Measurements from ENCODE around the gene DBP.
A peak's percentile ranks its signal among the peaks of the same experiment; 100 is the strongest.
"Not testable (repeated sequence)": the region's sequence is repeated elsewhere in the genome, so short reads cannot be mapped to it uniquely, and the experiment has no call there.

DBP gene

GRCh38 chr19:48665786-48666185 is 28.6 kb upstream of the DBP start:
- no peak for DNase-seq (ENCODE audit: low read depth in 2 of 2)

GRCh38 chr19:48664476-48664875 is 27.3 kb upstream of the DBP start:
- DNase-seq (ENCODE audit: low read depth in 2 of 2), result no peak

DNA sequence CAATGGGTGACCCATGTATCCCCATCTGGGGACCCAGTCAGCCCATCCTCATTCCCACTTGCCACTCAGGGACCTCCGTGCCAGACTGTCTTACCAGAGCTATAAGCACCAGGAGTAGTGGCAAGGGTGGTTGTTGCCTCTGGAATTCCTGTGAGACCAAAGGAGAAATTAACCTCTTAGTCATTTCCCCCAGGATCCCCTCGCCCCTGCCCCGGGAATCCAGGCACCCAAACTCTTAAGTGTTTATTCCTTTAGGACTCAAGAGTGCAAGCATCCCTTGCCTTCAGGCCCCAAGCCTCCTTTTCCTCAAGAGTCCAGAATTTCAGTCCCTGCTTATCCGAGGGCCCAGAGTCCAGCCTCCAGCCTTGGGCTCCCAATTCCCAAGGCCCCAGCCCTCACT is 26.5 kb upstream of the DBP start:
- no peak for DNase-seq (ENCODE audit: low read depth in 2 of 2)

- DNase-seq (ENCODE audit: low read depth in 2 of 2), result no peak
Measured at GRCh38 chr19:48661711-48662090, 24.5 kb upstream of the DBP start.

GRCh38 chr19:48660852-48661710 is 23.9 kb upstream of the DBP start:
- DNase-seq (ENCODE audit: low read depth in 2 of 2), result peak; percentile 50 to 58

- DNase-seq (ENCODE audit: low read depth in 2 of 2), result no peak
Measured at GRCh38 chr19:48659768-48660167, 22.6 kb upstream of the DBP start.

DNA sequence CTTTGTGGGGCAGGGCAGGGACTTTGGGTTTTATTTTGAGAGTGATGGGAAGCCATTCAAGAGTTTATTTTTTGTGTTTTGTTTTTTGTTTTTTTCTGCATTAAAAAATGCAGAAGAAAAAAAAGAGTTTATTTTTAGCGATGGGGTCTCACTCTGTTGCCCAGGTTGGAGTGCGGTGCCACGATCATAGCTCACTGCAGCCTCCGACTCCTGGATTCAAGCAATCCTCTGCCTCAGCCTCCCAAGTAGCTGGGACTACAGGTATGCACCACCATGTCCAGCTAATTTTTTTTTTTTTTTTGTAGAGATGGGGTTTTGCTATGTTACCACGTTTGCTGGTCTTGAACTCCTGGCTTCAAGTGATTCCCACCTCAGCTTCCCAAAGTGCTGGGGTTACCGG is 21.3 kb upstream of the DBP start:
- no peak for DNase-seq (ENCODE audit: low read depth in 2 of 2)

GRCh38 chr19:48657828-48658227 is 20.6 kb upstream of the DBP start:
- DNase-seq (ENCODE audit: low read depth in 2 of 2), result not testable (repeated sequence)

DNA sequence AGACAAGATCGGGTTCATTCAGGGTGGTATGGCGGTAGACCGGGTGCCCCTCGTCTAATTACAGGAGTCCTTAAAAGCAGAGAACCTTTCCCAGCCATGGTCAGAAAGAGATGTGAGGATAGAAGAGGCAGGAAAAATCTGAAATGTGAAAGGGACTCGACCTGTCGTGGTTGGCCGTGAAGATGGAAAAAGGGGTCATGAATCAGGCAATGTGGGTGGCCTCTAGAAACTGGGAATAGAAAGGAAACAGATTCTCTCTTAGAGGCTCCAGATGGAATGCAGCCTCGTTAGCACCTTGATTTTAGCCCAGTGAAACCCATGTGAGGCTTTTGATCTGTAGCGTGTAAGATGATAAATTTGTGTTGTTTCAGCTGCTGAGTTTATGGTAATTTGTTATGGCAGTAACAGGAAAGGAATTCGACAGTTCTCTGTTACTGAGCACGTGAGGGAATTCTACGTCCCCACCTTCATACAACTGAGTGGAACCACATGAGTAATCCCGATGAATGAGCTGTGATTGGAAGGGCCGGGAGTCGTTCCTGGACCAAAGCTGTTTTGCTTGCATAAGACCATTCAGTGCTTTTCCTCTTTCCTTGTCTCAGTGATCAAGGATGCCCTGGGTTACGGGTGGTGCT is 19.8 kb upstream of the DBP start:
- no peak for DNase-seq (ENCODE audit: low read depth in 2 of 2)

DNA sequence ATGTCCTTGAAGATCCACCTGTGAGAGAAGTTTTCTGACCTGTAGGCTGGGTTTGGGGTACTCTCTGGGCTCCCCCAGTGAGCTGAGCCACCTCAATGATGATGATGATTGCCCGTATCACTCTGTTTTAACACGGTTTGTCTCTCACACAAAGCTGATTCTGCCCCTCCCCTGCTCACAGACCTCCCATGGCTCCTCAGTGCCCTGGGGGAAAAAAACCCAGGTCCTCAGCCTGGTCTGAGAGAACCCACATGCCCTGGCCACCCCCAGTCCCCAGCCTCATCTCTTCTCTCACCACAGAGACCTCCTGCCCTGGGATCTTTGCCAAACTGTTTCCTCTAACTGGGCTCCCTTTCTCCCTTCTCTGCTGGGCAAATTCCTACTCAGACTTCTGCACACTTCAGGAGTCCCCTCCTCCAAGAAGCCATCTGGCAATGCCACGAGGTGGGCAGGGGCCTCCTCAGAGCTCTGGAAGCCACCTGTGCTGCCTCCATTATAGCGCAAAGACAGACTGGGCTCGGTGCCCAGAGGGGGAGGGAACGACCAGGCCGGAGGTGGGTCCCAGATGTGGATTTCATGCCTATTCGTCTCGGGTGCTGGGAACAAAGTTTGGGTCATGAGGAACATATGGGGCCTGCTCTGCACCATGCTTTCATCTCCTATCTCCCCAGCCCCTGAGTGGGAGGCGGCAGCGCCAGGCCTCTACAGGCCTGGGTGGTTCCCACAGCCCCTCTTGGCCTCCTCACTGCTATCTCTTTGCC is 17.3 kb upstream of the DBP start:
- DNase-seq (ENCODE audit: low read depth in 2 of 2), result no peak

- no peak for DNase-seq (ENCODE audit: low read depth in 2 of 2)
Measured at GRCh38 chr19:48651683-48652048, 14.5 kb upstream of the DBP start.

DNA sequence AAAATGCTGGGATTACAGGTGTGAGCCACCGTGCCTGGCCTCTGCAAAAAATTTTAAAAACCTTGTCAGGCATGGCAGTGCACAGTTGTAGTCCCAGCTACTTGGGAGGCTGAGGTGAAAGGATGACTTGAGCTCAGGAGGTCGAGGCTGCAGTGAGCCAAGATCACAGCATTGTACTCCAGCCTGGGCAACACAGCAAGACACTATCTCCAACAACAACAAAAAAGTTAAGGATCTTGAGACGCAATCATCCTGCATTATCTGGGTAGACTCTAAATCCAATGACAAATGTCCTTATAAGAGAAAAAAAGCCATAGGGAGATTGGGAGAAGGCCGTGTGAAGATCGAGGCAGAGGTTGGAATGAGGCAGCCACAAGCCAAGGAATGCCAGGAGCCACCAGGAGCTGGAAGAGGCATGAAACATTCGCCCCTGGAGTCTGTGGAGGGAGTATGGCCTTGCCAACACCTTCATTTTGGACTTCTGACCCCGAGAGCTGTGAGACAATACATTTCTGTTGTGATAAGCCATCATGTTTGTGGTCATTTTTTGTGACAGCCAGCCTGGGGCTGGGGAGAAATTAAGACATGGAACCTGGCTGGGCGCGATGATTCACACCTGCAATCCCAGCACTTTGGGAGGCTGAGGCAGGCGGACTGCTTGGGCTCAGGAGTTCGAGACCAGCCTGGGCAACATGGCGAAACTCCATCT is 13.9 kb upstream of the DBP start:
- DNase-seq (ENCODE audit: low read depth in 2 of 2), result no peak

GRCh38 chr19:48648134-48648533 is 11.0 kb upstream of the DBP start:
- no peak for DNase-seq (ENCODE audit: low read depth in 2 of 2)

- no peak for DNase-seq (ENCODE audit: low read depth in 2 of 2)
Measured at GRCh38 chr19:48646722-48647216, 9.6 kb upstream of the DBP start.

- DNase-seq (ENCODE audit: low read depth in 2 of 2), result peak; percentile 80 to 84
Measured at GRCh38 chr19:48646001-48646721, 9.0 kb upstream of the DBP start, which contains the start of gene CA11. Gene CA11, minus strand, starts transcription at chr19:48646187. Its CDS starts 555 bp downstream, at chr19:48645632.

DNA sequence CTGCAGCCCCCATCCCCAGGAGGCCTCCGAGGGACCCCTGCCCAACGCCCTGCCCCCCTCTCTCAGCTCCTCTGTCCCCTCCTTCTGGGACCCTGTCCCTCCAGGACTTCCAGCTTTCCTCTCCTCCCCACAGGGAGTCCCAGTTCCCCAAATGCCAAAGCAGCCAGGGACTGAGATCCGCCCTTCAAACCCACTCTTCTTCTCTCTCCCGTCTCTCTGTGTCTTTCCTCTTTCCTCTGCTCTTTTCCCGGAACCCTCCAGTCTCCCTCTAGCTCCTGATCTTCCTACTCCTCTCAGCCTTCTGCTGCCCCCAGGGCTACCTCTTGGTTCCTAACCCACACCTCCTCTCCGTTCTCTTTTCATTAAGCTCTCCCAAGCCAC is 8.4 kb upstream of the DBP start:
- DNase-seq (ENCODE audit: low read depth in 2 of 2), result no peak

GRCh38 chr19:48644839-48645619 is 7.8 kb upstream of the DBP start:
- DNase-seq (ENCODE audit: low read depth in 2 of 2), result peak; percentile 37 to 63

- DNase-seq (ENCODE audit: low read depth in 2 of 2), result no peak
Measured at GRCh38 chr19:48644355-48644754, 7.2 kb upstream of the DBP start.

DNA sequence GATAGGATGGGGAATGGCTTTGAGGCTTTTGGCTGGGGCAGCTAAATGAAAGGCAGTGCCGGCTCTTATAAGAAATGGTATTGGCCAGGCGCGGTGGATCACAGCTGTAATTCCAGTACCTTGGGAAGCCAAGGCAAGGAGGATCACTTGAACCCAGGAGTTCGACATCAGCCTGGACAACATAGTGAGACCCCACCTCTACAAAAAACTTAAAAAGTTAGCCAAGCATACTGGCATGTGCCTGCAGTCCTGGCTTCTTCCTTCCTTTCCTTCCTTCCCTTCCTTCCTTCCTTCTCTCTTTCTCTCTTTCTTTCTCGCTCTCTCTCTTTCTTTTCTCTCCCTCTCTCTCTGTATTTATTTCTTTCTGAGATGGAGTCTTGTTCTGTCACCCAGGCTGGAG is 5.7 kb upstream of the DBP start:
- no peak for DNase-seq (ENCODE audit: low read depth in 2 of 2)

DNA sequence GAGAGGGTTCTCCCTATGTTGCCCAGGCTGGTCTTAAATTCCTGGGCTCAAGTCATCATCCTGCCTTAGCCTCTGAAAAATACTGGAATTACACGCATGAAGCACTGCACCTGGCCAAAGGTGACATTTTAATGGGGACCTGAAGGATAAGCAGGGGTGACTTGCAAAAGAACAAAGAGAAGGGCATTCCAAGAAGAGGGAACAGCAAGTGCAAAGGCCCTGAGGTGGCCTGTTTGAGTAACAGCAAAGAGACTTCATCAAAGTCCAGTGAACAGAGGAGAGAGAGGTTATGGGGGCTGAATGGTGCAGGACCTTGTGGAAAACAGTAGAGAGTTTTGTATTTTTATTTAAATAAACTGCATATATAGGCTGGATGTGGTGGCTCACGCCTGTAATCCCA is 4.7 kb upstream of the DBP start:
- DNase-seq (ENCODE audit: low read depth in 2 of 2), result no peak

Measured in stimulated activated CD8-positive, alpha-beta memory T cell treated with anti-CD3 and anti-CD28 coated beads, Interleukin-2, amount 100 ng/mL, for 1 hour (primary cell).